Large intestine (tissue), 3 donors: Measurements from ENCODE around the gene SPATS2L. TPM values are rescaled to one million over a fixed set of nuclear protein-coding genes. Genes with fewer than 3 reads are reported as not detected.

Experiments used
- DNase-seq, 2 donors: peaks; one replicate each; pipeline versions ENCODE4 v3.0.0 to v3.0.0-alpha.2; 2013
- H3K27ac ChIP-seq: one replicate; pipeline ENCODE4 v1.5.1; 2013; ENCODE audit warnings: low read length
- H3K27me3 ChIP-seq: 2 replicates; pipeline ENCODE4 v1.6.1; 2013; ENCODE audit warnings: low read length; ENCODE audit not compliant: control insufficient read depth, insufficient read depth
- H3K36me3 ChIP-seq: 2 replicates; pipeline ENCODE4 v1.6.1; 2013; ENCODE audit warnings: low read length; ENCODE audit not compliant: control insufficient read depth, insufficient read depth
- H3K4me1 ChIP-seq: one replicate; pipeline ENCODE4 v1.6.1; 2013; ENCODE audit warnings: low read length; ENCODE audit not compliant: control insufficient read depth, insufficient read depth
- H3K4me3 ChIP-seq: one replicate; pipeline ENCODE4 v1.5.1; 2013; ENCODE audit warnings: low read length
- H3K9me3 ChIP-seq: one replicate; pipeline ENCODE4 v1.6.1; 2013; ENCODE audit warnings: mild to moderate bottlenecking, low read depth, low read length, moderate library complexity; ENCODE audit not compliant: control insufficient read depth
- WGBS: methylation state at CpG from one replicate; pipeline ENCODE4 v1.1.5; 2013; ENCODE audit warnings: low lambda C conversion rate; ENCODE audit not compliant: insufficient coverage; 5-methylcytosine and 5-hydroxymethylcytosine counted together
- polyA plus RNA-seq: library from polyadenylated mRNA; unstranded; fragments of 120-200 nt; gene quantifications from one replicate; pipeline ENCODE4 v1.2.1, GENCODE V29; 2013

The SPATS2L gene
- polyA plus RNA-seq, 1 donor: 105 TPM

DNA sequence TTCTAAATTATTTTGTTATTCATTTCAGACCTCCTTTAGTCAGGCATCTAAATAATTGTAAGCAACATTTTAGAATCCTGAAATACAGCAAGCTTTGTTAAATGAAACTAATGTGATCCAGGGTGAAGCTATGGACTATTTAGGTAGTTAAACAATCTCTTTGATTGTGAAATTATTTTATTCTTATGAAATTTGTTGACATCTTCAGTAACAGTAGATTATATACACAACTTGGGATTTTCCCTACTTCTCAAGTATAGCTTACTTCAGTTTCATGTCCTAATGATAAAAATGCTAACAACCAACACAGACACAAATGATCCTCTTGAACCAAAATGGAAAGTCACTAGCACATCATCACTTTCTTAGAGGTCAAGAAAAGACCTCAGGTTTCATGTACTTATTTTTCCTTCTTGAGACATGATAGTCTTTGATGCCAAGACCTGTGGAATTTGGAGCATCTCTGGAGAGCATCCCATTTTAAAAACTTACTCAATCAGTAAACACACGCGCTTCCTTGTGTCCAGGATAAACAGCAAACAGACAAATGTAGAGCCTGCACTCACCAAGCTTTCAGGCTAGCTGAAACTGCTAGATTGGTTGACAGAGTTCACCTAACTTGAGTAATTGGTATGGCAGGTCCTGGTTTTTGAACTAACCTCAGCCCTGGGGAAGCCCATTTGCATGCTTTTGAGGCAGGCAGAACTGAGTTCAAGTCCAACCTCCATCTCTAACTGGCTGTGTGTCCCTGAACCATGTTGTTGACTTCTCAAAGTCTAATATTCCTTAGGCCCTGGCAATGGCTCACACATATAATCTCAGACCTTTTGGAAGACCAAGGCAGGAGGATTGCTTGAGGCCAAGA is 155.6 kb downstream of the SPATS2L start:
- Histone ChIP-seq H3K27me3 (no peaks in the 10 kb centered on the region), H3K9me3 (no peaks in the 10 kb centered on the region), H3K36me3 (peaks cover 36% of the 10 kb centered on the region), H3K4me3 (no peak overlapping the region), H3K4me1 (no peaks in the 10 kb centered on the region), H3K27ac (no peak overlapping the region)
- no CpG with 5 or more reads among the region's 2 CpGs for WGBS
- DNase-seq: no peak

DNA sequence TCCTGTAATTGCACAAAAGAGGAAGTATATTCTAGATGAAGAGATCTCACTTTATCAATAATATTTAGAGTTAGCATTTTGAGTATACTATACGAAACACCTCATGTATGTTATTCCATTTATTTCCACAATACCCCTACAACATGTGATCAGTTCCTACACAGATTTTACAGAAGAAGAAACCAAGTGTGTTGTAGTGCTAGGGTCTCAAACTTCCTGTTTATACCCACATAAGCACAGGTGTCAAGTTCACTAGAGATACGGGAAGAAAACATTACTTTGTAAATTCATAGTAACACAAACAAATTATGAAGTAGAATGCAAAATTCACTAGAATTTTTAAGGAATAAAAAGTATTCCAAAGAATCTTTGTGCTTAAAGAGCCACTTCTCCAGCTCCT is 157.0 kb downstream of the SPATS2L start:
- Histone ChIP-seq H3K36me3 (peaks cover 46% of the 10 kb centered on the region), H3K4me1 (peaks cover 4% of the 10 kb centered on the region), H3K4me3 (no peak overlapping the region), H3K9me3 (no peaks in the 10 kb centered on the region), H3K27ac (no peak overlapping the region), H3K27me3 (no peaks in the 10 kb centered on the region)
- no peak for DNase-seq
- WGBS: 94% methylated on average over 2 of the region's 2 CpGs

DNA sequence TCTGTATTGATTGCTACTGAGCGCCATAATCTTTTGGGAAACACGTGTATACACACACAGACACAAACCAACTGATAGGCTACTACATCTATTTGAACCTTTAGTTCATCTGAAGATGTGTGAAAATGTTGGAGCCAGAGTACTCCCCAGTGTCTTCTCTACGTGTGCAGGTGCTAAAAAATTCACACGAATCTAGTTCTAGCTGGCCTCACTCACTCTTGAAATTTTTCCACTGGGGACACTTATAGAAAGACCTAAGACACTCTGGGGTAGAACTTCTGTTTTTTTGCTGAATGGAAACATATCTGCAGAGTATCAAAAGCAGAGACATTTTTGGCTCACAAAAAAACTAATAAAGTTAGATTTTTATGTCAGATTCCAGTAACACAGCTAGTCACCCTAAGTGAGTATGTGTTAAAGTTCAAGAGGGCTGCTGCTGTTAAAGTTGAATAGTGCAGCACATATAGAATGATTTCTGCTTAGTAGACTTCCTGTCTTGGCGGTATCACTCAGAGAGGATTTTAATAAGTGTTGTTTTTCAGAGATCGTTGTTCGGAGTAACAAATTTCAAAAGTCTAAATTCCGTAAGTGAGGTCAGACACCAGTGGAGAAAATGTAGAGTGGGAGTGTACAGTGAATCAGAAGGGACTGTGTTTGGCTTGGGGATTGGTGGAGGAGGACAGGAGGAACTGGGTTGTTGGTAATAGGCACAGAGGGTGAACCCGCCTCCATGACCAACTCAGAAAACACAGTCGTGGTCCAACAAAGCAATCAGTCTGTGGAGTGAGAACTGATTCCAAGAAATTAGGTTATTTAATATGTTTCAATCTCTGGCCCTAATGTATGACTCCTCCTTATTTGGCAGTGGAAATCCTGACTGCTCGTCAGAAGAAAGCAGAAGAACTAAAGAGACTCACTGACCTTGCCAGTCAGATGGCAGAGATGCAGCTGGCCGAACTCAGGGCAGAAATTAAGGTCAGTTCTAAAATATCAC is 160.2 kb downstream of the SPATS2L start:
- Histone ChIP-seq H3K36me3 (peaks cover 65% of the 10 kb centered on the region), H3K4me1 (peaks cover 4% of the 10 kb centered on the region), H3K9me3 (no peaks in the 10 kb centered on the region), H3K4me3 (no peak overlapping the region), H3K27me3 (no peaks in the 10 kb centered on the region), H3K27ac (no peak overlapping the region)
- 88% methylated on average over 5 of the region's 12 CpGs for WGBS
- DNase-seq: peak in 1 of 2 donors; percentile 25

DNA sequence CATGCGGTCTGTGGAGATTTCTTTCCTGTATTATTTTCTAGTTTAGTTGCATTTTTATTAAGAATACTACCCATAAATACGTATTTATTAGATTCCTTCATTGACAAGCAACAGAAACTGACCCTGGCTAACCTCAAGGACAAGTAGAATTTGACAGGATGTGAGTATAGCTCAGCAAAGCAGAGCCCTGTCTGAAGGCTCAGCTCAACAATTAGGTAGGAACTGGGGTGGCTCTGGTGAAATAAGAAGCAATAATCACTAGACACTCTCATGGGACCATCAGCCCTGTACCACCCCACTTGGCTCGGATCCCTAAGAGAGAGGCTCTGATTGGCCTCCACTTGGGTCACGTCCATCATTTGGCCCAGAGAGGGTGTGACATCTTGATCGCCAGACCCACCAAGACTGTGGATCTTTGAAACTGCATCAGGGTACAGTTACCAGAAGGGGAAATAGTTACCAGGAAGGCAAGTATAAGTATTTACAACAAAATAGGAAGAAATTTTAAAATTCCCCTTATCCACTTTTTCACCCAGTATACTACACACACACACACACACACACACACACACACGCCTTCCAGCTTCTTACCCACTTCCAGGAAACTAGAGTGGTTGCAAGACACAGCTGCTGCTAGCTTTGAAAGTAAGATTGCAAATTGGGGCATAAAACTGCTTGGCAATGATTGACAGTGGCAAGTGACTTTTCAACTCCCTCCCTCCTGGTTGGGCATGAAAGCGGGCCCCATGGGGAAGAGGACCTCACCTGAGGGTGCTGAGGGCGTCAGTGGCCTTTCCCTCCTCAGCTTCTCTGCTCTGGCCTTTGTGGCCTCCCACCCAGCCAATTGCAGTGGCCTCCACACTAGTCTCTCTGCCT is 161.6 kb downstream of the SPATS2L start:
- Histone ChIP-seq H3K27me3 (no peaks in the 10 kb centered on the region), H3K36me3 (peaks cover 68% of the 10 kb centered on the region), H3K4me3 (no peak overlapping the region), H3K9me3 (no peaks in the 10 kb centered on the region), H3K4me1 (peaks cover 4% of the 10 kb centered on the region), H3K27ac (peak overlapping the region; percentile 21)
- no CpG with 5 or more reads among the region's 8 CpGs for WGBS
- DNase-seq: peak in 1 of 2 donors; percentile 29

DNA sequence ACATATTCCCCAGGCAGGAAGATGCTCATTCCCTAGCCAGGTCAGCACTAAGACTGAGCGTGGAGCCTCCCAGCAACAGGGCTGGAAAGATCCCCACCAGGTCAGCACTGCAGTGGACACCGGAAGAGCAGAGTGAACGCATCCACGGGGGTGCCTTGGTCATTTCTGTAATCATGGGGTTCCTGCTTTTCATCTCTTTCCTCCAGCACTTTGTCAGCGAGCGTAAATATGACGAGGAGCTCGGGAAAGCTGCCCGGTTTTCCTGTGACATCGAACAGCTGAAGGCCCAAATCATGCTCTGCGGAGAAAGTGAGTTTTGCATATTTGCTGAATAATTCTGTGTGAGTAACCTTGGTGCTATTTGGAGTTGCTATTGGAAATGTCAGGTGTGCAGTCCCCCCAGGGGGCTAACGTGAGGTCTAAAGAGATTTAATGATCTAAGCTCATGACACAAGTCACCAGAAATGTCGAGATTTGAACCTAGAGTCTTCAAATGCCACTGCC is 163.3 kb downstream of the SPATS2L start:
- no CpG with 5 or more reads among the region's 13 CpGs for WGBS
- Histone ChIP-seq H3K36me3 (peaks cover 82% of the 10 kb centered on the region), H3K9me3 (no peaks in the 10 kb centered on the region), H3K4me3 (no peak overlapping the region), H3K27ac (no peak overlapping the region), H3K4me1 (peaks cover 4% of the 10 kb centered on the region), H3K27me3 (no peaks in the 10 kb centered on the region)
- DNase-seq: no peak

DNA sequence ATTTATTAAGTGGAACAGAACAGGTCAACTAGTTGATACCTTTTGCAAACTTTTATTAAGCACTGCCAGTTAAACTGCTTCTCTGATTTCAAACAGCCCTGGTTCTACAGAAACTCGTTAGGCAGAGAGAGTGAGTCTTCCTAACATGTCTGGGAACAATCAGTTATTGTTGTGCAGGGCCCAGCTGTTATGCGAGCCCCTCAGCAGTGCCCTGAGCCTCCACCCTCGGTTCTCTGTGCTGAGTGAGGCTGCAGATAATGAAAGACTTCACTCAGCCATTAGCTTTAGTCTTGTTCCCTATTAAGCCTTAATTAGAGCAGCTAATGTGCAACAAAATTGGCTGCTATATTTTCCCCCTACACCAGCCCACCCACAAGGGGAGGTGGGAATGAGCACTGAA is 163.7 kb downstream of the SPATS2L start:
- Histone ChIP-seq H3K27ac (no peak overlapping the region), H3K36me3 (peaks cover 82% of the 10 kb centered on the region), H3K4me3 (no peak overlapping the region), H3K4me1 (peaks cover 4% of the 10 kb centered on the region), H3K9me3 (no peaks in the 10 kb centered on the region), H3K27me3 (no peaks in the 10 kb centered on the region)
- DNase-seq: no peak
- no CpG with 5 or more reads among the region's 3 CpGs for WGBS

DNA sequence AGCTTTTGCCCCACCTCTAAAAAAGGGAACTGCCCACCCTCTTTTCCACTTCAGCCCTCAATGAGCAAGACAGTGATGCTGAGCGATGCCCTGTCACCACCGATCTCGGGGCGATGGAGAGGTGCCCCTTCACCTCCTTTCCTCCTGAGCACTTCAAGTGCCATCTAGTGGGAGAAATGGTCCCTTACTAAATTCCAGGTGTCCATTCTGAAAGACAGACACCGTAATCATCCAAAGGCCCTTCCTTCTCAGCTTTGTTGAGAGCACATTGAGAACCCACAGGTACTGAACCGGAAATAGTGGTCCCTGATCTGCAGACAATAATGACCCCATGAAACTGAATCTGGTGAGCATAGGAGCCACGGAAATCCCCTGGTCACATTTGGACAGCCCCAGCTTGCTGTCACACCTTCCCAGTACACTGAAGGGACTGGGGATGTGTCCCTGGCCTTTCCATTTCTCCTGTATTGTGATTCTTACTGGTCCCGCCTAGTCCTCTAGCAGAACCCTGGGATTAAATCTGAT is 164.9 kb downstream of the SPATS2L start:
- H3K27me3 ChIP-seq: no peaks in the 10 kb centered on the region
- H3K4me3 ChIP-seq: no peak overlapping the region
- peak in 1 of 2 donors; percentile 21 for DNase-seq
- H3K4me1 ChIP-seq: peaks cover 4% of the 10 kb centered on the region
- no CpG with 5 or more reads among the region's 8 CpGs for WGBS
- H3K27ac ChIP-seq: no peak overlapping the region
- no peaks in the 10 kb centered on the region for H3K9me3 ChIP-seq
- H3K36me3 ChIP-seq: peaks cover 86% of the 10 kb centered on the region

DNA sequence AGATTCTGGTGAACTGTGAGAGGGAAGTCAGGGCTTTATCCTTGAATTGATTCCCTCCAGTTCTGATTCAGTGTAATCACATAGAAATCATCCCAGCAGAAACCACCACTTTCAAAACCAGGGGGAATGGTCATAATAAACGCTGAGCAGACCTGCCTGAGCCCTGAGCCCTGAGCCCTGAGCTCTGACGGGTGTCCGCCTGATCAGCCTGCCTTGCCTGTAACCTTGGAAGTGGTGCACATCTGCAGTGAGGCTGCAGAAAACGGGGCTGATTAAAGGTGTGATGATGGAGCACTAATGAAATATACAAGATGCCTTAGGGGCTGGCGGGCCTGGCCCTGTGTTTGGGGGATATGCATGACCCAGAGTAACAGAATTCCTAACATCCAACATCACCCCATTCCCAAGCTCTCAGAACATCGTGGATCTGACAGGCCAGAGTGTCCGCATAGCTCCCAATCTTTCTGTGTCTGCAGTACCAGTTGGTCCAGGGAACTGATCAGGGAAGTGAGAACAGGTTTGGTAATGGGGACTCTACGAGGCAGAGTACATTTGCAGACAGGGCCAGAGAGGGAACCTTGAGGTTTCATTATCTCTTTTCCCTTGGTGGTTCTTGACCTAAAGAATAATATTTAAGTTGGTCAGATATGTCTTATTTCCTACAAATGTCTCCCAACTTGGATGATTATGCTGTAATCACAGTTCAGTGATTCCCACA is 165.6 kb downstream of the SPATS2L start:
- WGBS: no CpG with 5 or more reads among the region's 8 CpGs
- no peaks in the 10 kb centered on the region for H3K27me3 ChIP-seq
- peaks cover 4% of the 10 kb centered on the region for H3K4me1 ChIP-seq
- DNase-seq: no peak
- peaks cover 90% of the 10 kb centered on the region for H3K36me3 ChIP-seq
- H3K4me3 ChIP-seq: no peak overlapping the region
- no peaks in the 10 kb centered on the region for H3K9me3 ChIP-seq
- H3K27ac ChIP-seq: no peak overlapping the region

DNA sequence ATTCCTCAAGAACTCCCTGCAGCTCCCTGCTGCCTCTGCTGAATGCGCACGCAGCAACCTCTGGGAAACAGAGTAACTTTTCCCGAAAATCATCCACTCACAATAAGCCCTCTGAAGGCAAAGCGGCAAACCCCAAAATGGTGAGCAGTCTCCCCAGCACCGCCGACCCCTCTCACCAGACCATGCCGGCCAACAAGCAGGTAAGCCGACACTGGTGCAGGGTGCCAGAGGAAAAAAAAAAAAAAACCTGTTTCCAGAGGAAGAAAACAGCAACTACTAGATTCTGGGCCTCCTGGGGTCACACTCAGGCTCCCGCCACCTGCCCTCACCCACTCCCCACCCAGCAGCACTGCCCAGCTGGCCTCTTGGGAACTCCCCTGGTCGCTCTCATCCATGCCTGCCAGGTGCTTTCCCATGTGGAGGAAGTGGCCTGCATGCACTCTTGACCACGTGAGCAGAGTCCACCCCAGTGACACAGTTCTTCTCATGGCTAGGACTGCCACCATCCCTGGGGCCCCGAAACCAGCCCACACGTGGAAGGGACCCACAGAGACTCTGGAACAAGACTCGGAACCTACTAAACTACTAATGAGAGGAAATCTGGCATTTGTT is 166.5 kb downstream of the SPATS2L start:
- no peak overlapping the region for H3K27ac ChIP-seq
- H3K27me3 ChIP-seq: no peaks in the 10 kb centered on the region
- peaks cover 87% of the 10 kb centered on the region for H3K36me3 ChIP-seq
- peaks cover 1% of the 10 kb centered on the region for H3K4me1 ChIP-seq
- DNase-seq: no peak
- no peaks in the 10 kb centered on the region for H3K9me3 ChIP-seq
- WGBS: no CpG with 5 or more reads among the region's 14 CpGs
- no peak overlapping the region for H3K4me3 ChIP-seq
